GM18520 (cell line): ENCODE measurements around the gene TNFSF11.
A peak's percentile ranks its signal among the peaks of the same experiment; 100 is the strongest.

Experiments used
- ATAC-seq: cut with Tn5 transposase; IDR thresholded peaks from one replicate; pipeline ENCODE4 v1.9.1; 2021; ENCODE audit not compliant: unreplicated experiment

Gene TNFSF11, protein sequence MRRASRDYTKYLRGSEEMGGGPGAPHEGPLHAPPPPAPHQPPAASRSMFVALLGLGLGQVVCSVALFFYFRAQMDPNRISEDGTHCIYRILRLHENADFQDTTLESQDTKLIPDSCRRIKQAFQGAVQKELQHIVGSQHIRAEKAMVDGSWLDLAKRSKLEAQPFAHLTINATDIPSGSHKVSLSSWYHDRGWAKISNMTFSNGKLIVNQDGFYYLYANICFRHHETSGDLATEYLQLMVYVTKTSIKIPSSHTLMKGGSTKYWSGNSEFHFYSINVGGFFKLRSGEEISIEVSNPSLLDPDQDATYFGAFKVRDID

DNA sequence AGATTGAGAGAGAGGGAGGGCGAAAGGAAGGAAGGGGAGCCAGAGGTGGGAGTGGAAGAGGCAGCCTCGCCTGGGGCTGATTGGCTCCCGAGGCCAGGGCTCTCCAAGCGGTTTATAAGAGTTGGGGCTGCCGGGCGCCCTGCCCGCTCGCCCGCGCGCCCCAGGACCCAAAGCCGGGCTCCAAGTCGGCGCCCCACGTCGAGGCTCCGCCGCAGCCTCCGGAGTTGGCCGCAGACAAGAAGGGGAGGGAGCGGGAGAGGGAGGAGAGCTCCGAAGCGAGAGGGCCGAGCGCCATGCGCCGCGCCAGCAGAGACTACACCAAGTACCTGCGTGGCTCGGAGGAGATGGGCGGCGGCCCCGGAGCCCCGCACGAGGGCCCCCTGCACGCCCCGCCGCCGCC is at the start of gene TNFSF11:
TNFSF11 (plus strand) TSS at position 142 of the 400 bp plus-strand sequence; CDS start at position 294, 152 bp downstream.
- no peak for ATAC-seq

DNA sequence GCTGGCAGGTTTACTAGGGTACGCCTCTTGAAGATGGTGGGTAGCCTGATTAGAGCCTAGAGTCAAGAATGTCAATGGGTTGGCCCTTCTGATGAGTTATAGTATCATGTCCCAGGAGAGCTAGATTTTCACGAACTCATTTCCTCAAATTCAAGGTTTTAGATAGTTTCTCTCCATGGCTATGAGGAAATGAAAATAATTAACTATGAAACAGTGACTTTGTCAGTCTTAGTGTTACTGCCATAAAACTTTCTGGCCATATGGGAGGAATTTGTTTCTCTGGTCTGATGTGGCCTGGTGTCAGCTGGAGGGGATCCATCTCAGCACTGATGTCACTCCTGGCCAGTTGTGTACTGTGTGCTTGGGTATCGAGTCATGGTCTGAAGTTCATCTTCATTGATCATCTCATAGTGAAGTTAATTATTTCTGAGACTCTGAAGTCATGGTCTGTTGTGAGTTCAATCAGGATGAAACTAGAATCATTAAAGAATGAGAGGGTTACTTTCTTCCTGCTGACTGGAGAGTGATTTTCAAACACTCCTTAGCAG is 49.4 kb upstream of the TNFSF11 start:
- no peak for ATAC-seq

DNA sequence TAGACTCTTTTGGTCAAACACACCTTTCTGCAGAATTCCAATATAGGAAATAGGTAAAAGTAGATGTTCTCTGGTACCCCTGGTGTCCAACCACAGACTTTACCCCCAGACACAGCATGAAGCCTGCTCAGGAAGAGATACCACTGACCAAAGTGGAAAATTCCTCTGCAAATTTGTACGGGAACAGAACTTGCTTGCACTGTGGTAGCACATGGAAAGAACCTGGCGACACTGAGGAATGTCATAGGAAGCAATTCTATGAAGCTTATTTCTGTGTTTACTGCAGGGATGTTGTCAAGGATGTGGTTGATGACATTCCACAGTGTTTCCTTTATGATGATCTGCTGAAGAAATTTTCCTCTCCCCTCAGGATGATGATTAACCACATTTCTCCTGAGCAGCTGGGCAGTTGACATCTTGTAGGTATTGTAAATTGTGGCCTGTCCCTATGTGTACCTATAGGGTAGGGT is 48.9 kb upstream of the TNFSF11 start:
- ATAC-seq, result no peak

DNA sequence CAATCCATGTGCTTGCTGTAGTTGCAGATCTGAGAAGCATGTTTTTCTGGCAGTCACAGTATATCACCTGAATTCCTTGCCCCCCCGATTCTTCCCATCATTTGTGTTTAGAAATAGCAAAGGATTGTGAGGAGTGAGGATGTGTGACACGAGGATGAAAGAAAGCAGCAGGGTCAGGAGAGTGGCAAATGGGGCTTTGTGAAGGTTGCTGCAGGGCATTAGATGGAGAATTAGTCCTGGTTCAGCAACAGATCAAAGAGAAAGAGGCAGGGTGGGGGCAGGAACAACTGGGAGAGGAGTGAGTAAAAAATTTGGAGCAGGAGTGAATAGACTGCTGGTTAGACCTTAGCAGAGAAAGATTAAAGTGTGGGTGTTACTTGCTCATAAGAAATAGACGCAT is 47.7 kb upstream of the TNFSF11 start:
- no peak for ATAC-seq

DNA sequence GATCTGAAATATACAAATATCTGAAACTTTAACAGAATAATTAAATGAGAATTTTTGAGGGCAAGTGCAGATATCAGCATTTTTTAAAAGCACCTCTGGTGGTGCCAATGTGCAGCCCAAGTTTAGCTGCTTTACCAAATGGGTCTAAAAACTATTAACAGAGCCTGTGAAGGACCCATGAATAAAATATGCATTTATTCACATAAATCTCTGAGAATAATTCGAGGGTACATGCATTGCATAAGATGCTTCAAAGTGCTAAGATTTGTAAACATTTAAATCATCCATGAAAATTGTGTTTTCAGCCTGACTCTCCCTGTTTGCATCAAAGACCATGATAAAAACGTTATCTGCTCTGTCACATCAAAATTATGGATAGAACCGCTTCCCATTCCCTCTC is 47.1 kb upstream of the TNFSF11 start:
- no peak for ATAC-seq

DNA sequence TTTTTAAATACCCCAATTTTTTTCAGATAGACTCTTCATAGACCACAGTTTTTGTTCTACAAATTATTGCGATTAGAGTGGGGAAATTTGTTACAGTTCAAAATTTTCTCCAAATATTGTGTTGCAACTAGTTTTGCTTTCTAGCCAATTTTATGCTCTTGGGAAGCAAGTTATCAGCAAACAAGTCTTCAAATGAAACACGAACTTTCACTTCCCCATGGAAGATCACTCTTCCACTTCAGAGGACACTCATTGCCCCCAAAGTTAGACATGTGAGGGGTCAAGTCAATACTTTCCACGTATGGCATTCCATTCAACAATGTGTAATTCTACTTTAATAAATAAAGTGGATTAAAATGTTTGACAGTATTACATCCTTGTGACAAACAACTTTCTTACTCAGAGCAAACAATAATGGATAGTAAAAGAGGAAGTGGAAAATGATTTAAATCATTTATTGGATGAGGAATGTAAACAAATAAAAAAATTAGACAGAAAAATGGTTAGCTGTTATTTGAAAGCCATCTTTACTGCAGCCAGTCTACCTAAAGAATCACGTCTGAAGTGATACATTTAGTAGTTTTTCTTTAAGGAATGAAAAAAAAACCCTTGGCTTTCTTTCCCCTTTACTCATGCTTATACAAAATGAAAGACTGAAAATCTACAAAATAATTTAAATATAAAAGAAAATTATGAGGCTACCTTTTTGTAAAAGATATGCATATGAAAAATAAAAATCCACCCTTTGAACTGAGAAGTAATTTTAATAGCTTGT is 41.2 kb upstream of the TNFSF11 start:
- no peak for ATAC-seq

DNA sequence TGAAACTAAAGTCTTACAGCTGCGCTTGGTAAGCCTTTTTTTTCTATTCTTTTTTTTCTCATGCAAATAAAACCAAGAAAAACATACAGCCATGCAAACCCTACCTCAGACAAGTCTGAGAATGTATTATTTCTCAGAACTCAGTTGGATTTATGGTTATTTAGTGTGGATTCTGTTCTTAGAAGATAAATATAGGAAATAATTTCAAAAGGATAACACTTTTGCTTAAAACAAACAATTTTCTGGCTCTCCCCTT is 40.7 kb upstream of the TNFSF11 start:
- ATAC-seq, result no peak

DNA sequence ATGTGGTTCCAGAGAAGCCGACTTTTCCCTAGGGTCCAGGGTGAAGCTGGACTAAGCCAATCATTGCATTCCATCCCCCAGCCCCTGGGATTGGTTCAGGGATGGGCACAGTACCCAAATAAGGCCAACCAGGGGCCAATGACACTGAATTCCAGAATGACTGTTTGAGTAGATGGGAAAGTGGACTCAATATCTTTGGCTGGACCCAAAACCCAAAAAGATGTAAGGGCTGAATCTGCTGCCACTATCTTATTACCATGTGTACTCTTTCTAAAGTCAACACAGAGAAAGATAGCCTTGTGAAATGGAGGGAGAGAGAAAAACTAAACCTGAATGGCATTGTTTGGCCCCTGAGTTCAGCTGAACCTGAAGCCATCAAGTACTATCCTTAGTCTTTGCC is 39.2 kb upstream of the TNFSF11 start:
- ATAC-seq, result no peak

DNA sequence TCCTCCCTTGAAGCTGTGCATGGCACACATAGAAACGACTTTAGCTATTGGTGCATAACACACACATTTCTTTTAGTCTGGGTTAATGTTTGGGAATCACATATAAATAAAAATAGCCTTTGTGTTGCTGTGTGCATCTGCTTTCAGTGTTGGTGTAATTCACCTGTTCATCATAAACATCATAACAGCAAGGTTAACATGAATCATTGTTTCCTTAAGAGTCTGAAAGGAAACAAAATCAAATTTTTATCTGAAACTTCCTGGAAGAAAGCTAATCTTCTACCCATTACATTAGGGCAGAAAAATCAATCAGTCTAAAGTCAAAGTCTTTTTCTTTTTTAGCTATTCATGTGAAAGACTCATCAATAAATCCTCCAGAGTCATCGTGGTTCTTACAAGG is 35.0 kb upstream of the TNFSF11 start:
- ATAC-seq, result no peak

DNA sequence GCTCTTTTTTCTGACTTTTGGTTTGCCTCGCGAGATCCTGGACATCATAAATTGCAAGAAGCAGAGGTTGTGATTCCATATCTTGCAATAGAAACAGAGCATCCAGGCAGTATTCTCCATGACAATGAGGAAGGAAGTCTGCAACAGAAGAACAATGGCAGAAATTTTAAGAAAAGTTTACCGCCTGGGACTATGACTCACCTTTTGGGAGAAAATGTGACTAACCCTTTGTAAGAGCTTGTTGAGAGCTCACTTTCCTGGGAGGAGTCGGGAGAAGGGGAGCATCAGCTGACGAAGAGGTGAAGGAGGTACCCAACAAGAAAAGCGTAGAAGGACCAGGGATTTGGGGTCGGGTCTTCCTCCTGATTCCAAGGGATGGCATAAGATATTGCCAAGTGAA is 34.3 kb upstream of the TNFSF11 start:
- no peak for ATAC-seq

DNA sequence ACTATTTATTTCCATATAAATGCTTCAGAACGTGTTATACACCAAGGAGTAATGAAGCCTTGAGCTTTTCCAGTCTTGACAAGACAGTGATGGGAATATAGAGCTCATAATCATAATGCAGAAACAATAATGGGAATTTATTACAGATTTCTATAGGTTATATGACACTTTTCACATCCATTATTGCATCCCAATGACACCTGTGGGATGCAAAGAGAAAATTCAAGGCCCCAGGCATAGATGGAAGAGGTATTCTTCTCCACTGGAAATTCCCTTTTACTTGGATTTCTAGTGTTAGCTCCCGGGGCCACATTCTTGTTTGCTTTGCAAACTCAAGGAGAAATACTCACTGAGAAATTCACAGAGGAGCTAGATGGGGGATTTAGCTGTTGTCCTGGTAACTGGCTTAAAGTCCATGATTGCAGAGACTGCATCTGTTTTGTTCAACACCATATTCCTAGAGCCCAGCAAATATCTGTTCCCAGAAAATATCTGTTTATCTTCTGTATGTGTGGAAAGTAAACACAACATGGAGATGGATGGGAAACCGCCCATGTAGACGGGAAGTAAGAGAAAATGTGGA is 30.6 kb upstream of the TNFSF11 start:
- ATAC-seq, result no peak

DNA sequence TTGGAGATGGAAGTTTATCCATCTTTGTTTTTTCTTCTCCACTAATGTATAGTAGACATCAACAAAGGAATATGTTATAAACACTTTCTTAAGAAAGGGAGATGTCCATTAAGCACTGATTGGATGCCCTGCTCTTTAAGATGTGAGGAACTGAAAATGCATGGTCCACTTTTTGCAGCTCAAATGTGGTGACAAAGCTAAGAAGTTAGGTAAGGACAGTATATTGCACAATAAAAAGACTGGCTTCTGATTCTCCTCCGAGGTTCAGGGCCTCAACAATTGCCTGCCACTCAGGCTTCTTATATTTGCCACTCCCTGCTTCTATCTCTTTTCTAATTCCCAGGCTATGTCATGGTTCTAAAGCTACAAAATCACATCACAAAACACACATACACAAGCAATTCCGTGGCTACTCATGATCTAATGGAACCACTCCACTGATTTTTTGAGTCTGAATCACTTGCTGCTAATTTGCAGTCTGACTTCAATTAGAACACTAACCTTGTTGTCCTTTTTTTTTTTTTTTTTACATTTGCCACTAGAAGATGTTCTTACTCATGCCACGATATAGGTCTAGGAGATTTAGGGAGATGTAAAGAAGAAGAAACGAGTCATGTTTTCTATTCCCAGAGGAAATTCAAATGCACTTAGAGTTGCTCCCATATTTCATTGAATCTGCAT is 29.6 kb upstream of the TNFSF11 start:
- no peak for ATAC-seq

DNA sequence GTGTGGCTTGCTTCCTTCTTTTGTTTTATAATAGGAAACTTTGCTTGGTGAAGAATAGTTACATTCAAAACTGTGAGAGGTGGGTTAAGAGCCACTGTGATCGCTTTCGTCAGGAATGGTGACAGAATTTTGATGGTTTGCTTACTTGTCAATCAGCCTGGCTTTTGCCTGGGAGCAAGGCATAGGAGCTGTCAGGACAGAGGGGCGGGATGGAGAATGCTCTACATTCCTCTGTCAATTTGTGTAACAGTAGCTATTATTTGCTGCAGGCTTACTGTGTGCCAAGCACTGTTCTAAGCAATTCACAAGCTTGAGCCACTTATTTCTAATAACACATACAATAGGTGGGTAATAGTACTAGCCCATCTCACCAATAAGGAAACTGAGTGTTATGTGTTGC is 28.1 kb upstream of the TNFSF11 start:
- no peak for ATAC-seq

DNA sequence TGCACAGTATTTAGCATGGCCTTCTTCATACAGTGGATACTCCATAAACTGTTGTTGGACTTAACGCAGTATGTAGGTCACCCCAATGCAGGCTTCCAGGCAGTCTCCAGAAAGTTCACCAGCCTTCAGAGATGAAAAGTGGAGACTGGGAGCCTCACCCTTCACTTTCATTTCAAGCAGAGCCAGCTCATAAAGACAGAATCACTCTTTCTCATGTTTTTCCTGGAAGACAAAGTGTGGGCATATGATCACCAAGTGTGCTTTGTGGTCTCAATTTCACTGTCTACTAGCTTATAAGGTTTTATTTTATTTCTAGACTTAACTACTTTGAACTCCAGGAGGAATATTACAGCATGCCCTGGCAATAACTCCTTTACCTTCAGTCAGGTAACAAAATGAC is 26.3 kb upstream of the TNFSF11 start:
- no peak for ATAC-seq

DNA sequence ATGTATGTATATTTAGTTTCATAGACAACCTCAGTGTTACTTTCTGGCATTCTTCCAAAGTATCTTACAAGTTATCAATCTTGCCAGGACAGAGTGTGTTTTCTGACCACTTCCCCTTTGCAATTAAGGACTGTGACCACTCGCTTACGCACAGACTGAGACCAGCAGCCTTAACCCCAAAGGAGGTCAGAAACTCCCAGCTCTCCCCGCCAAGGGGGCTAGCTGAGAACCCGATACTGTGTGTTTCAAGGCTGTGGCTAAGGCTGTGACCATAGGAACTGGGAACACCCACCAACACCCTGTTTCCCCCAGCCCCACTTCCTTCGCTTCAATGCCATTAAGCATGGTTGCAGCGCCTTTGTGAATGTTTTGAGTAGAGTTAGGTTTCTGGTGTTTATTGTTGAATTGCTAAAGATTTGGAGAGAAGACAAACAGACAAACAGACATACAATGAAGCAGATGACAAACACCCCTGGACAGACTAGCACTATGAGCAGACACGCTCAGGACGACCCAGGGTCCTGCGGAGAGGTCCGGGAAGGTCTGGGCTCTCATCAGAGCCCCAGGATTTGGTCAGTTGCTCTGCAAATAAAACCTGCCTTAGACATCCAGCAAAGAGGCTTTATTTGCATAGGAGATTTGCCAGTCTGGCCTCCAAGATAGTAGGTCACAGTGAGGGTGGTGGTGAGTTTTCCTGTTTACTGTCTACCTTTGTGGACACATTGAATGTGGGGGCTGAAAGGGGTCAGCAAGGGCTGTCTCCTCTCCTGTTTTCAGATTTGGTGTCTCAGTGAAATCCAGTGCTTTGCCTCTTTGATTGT is 25.0 kb upstream of the TNFSF11 start:
- peak; percentile 91 for ATAC-seq

DNA sequence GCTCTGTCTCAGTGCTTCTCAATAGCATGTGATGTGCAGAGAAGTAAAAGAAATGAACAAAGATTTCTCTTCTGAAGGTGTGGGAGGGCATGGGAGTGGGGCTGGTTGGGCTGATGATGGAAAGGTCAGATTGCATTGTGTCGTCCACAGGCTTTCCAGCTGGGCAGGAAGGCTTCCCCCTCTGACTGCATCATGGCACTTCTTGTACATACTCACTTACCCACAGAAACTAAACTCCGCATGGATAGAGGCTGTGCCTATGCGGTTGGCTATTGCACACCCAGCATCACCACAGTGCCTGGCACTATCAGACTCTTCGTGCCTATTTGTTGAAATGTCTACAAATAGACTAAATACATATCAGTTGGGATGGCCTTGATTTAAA is 24.4 kb upstream of the TNFSF11 start:
- no peak for ATAC-seq

DNA sequence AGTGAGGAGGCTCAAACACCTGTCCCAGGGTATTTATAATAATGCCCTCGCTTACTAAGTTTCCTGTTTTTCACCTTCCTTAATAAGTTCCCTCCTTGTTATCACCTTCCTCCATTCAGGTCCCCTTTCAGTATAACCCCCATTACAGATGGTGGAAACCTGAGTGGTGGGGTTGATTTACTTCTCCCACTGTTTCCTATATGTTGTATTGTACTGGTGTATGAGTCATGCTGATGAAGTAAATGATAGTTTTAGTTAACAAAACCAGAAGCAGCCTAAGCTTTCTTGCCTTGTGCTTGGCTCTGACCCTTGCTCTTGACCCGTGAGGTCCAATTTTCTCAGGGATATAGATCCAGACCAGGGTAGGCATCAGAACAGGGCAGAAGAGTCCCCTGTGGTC is 22.3 kb upstream of the TNFSF11 start:
- ATAC-seq, result no peak

DNA sequence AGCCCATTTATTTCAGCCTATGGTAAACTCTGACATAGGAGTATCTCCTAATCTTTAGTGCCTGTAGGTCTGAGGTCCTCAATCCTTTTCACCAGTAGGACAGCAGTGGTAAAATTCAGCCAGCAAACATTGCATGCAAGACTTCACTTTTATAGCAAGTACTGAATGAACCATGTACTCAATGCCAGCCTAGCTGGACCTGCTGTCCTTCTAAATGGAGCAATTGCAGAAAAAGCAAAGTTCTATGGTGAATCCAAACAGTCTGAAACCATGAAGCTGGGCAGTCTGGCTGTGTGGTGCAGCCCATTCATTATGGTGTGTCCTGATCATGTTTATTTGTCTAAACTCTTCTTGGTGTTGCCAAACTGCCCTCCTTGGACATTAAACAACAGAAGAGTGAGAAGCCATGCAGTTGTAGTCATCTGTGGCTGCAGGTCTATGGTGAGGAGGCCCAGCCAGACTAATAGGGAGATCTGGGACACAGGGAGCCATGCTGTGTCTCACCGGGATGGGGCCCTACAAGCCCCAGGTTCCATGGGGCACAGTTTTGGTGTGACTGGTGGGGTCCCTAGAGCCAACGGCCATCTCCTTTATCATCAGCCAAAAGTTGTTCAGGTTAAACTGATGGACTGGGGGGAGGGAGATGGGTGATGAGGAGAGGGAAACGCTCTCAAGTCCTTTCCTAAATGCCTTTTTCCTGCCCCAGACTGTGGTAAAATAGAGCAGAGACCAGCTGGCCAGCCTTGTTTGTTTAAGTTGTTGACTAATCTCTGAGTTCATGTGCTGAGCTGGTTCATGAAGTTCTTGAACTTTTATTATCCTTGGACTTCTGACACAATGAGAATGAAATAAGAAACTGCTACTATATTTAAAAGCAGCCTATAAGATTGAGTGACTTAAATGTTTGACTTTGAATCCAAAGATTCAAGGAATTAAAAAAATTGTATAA is 20.6 kb upstream of the TNFSF11 start:
- ATAC-seq, result no peak

DNA sequence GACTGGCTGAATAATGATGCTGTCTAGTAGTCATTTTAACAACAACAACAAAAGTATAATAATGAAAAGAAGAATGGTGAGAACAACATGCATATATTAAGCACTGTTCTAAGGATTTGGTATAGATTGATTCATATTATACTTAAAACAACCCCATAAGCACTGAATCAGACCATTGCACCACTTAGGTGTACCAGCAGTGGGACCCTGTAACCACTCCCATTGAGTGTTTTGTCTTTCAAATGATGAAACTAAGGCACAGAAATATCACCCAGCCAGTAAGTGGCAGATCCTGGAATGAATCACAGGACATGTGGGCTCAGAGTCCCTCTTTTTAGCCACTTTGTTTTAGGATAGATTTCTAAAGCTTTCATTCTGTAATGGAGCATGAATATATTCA is 14.9 kb upstream of the TNFSF11 start:
- ATAC-seq, result no peak
